GM12878 (cell line): ENCODE measurements around the gene PTPRJ. TPM values are rescaled to one million over a fixed set of nuclear protein-coding genes. Genes with fewer than 3 reads are reported as not detected.

Experiments used
- ATAC-seq: fragments of 200-7000 bp; cut with Tn5 transposase; 3 replicates; pipeline ENCODE4 v1.9.1; 2020; ENCODE audit warnings: mild to moderate bottlenecking, moderate library complexity
- BruUV-seq: library from RNA; stranded (reverse); fragments of 400-500 nt; replicated peaks from 2 replicates; lab custom pipeline; 2021; lab: Mats Ljungman, UMichigan
- CTCF ChIA-PET: fragments of 300-600 bp; sonication (Branson Sonifier 250); formaldehyde crosslinking; extraction: SDS; loops from one replicate; lab custom pipeline; 2021; ENCODE audit warnings: inconsistent platforms; lab: Yijun Ruan, JAX
- POLR2A ChIA-PET: fragments of 350-600 bp; formaldehyde crosslinking; extraction: SDS; loops from one replicate; lab custom pipeline; 2021; ENCODE audit warnings: inconsistent platforms; lab: Charles Lee
- RAD21 ChIA-PET: fragments of 300-600 bp; sonication (Branson Sonifier 250); formaldehyde crosslinking; loops from one replicate; lab custom pipeline; 2023; ENCODE audit warnings: antibody characterized with exemption; ENCODE audit not compliant: unreplicated experiment; lab: Charles Lee
- SMC1A ChIA-PET: fragments of 300-600 bp; sonication (Branson Sonifier 250); formaldehyde crosslinking; loops from one replicate; lab custom pipeline; 2023; ENCODE audit not compliant: unreplicated experiment, uncharacterized antibody; lab: Charles Lee
- DNase-seq: peaks from one replicate; pipeline ENCODE4 v3.0.0-alpha.2; 2011; ENCODE audit warnings: low read depth, low spot score
- FAIRE-seq: peaks from 3 replicates; lab custom pipeline; 2011; peaks lifted over from hg19 to GRCh38; lab: Jason Lieb, UNC
- H2AFZ ChIP-seq: 2 replicates; pipeline ENCODE4 v1.6.0; 2011; ENCODE audit warnings: low read depth, low read length, control low read depth; ENCODE audit not compliant: control insufficient read depth
- H3K27ac ChIP-seq: 2 replicates; pipeline ENCODE4 v1.5.1; 2011; ENCODE audit warnings: control low read depth; ENCODE audit not compliant: control insufficient read depth, insufficient read depth
- H3K27me3 ChIP-seq, 2 experiments: replicated peaks in 1 of 2; 2 replicates each; pipeline versions ENCODE4 v1.6.0 to v1.6.1; 2011; ENCODE audit warnings: low read length in 1 of 2; ENCODE audit not compliant: control insufficient read depth in 2 of 2, insufficient read depth in 2 of 2
- H3K36me3 ChIP-seq, 2 experiments: 2 replicates each; pipeline ENCODE4 v1.5.1; 2011; ENCODE audit warnings: low read length in 1 of 2; ENCODE audit not compliant: control insufficient read depth in 2 of 2, insufficient read depth in 2 of 2
- H3K4me1 ChIP-seq: 2 replicates; pipeline ENCODE4 v1.6.1; 2011; ENCODE audit warnings: mild to moderate bottlenecking, low read length, moderate library complexity, mixed read lengths; ENCODE audit not compliant: control insufficient read depth, insufficient read depth
- H3K4me2 ChIP-seq: 2 replicates; pipeline ENCODE4 v1.6.0; 2011; ENCODE audit warnings: control low read depth; ENCODE audit not compliant: control insufficient read depth, insufficient read depth
- H3K4me3 ChIP-seq: fragments of 200-600 bp; sonication (generic); 2 replicates; pipeline ENCODE4 v1.5.1; 2016
- H3K79me2 ChIP-seq: 2 replicates; pipeline ENCODE4 v1.6.0; 2011; ENCODE audit warnings: low read length; ENCODE audit not compliant: control insufficient read depth, insufficient read depth
- H3K9ac ChIP-seq: 2 replicates; pipeline ENCODE4 v1.8.0; 2011; ENCODE audit warnings: low read length, control low read depth, mixed read lengths; ENCODE audit not compliant: control insufficient read depth, insufficient read depth
- H3K9me3 ChIP-seq: replicated peaks from 3 replicates; pipeline ENCODE4 v1.5.1; 2011; ENCODE audit warnings: mild to moderate bottlenecking, low read length; ENCODE audit not compliant: control insufficient read depth, insufficient read depth
- H4K20me1 ChIP-seq: 2 replicates; pipeline ENCODE4 v1.6.0; 2011; ENCODE audit not compliant: control insufficient read depth, insufficient read depth
- BCL11A ChIP-seq: IDR thresholded peaks from 2 replicates; pipeline ENCODE4 v1.6.1; 2011; ENCODE audit warnings: low read depth, low read length
- BRCA1 ChIP-seq: IDR thresholded peaks from 2 replicates; pipeline ENCODE4 v1.6.1; 2011; ENCODE audit warnings: low read depth, low read length, improper control_type of control experiment
- ETV6 ChIP-seq, 2 experiments: fragments of 450-650 bp in 1 of 2; IDR thresholded peaks in 1 of 2; conservative IDR thresholded peaks in 1 of 2; 2 replicates each; pipeline ENCODE4 v1.6.1; 2014; ENCODE audit warnings: antibody characterized with exemption in 1 of 2, borderline replicate concordance in 1 of 2, low read depth in 1 of 2, mild to moderate bottlenecking in 1 of 2, moderate library complexity in 1 of 2
- FOXK2 ChIP-seq: fragments of 450-650 bp; IDR thresholded peaks from 2 replicates; pipeline ENCODE4 v1.6.1; 2017; ENCODE audit warnings: mild to moderate bottlenecking, moderate library complexity
- HCFC1 ChIP-seq: fragments of 150-350 bp; IDR thresholded peaks from 2 replicates; pipeline ENCODE4 v1.6.1; 2014; ENCODE audit warnings: low read length
- IRF3 ChIP-seq: fragments of 450-650 bp; IDR thresholded peaks from 2 replicates; pipeline ENCODE4 v1.6.1; 2014; ENCODE audit warnings: mild to moderate bottlenecking
- NFIC ChIP-seq: IDR thresholded peaks from 2 replicates; pipeline ENCODE4 v1.6.1; 2012; ENCODE audit warnings: low read depth, mild to moderate bottlenecking, inconsistent platforms, low read length, moderate library complexity
- NR2C2 ChIP-seq: IDR thresholded peaks from 2 replicates; pipeline ENCODE4 v1.6.1; 2011; ENCODE audit warnings: borderline replicate concordance, low read depth; ENCODE audit not compliant: control insufficient read depth, insufficient read length
- PAX8 ChIP-seq: fragments of 450-650 bp; IDR thresholded peaks from 2 replicates; pipeline ENCODE4 v1.6.1; 2017; ENCODE audit warnings: mild to moderate bottlenecking, moderate library complexity
- PKNOX1 ChIP-seq: fragments of 450-650 bp; IDR thresholded peaks from 2 replicates; pipeline ENCODE4 v1.6.1; 2016; ENCODE audit warnings: mild to moderate bottlenecking
- REST ChIP-seq: IDR thresholded peaks from 2 replicates; pipeline ENCODE4 v1.6.1; 2012; ENCODE audit warnings: mild to moderate bottlenecking, low read depth, low read length
- USF2 ChIP-seq: IDR thresholded peaks from 2 replicates; pipeline ENCODE4 v1.6.1; 2011; ENCODE audit warnings: low read depth, low read length, improper control_type of control experiment, borderline replicate concordance
- YBX1 ChIP-seq: fragments of 450-650 bp; IDR thresholded peaks from 2 replicates; pipeline ENCODE4 v1.6.1; 2016; ENCODE audit warnings: antibody characterized with exemption
- ZNF384 ChIP-seq: IDR thresholded peaks from 2 replicates; pipeline ENCODE4 v1.6.1; 2012; ENCODE audit warnings: low read depth, mild to moderate bottlenecking, low read length, improper control_type of control experiment, borderline replicate concordance
- WGBS: methylation state at CpG from one replicate; pipeline ENCODE4 v1.1.6; 2016; ENCODE audit warnings: low lambda C conversion rate; ENCODE audit not compliant: insufficient replicate concordance, insufficient coverage; ENCODE audit errors: missing lambda C conversion rate; 5-methylcytosine and 5-hydroxymethylcytosine counted together
- in situ Hi-C: fragments of 300-500 bp; cut with MboI; formaldehyde crosslinking; loops from 9 replicates; pipeline ENCODE4 v1.14.3; 2018; ENCODE audit warnings: mixed read lengths
- intact Hi-C: fragments of 100-400 bp; cut with micrococcal nuclease; formaldehyde crosslinking; loops from one replicate; pipeline ENCODE4 v1.14.2; 2022; ENCODE audit not compliant: unreplicated experiment
- polyA plus RNA-seq, 11 experiments: library from polyadenylated mRNA; depleted of rRNA in 4 of 11; unstranded in 6 of 11; stranded (reverse) in 5 of 11; fragments of >200 nt; fragmentation: Nextera tagmentation in 4 of 11; fragmentation: Illumina TruSeq in 1 of 11; extraction: Ambion mirVana in 4 of 11; extraction: Trizol in 1 of 11; gene quantifications; 1 replicate in 1 of 11; 2 replicates in 10 of 11; pipeline versions ENCODE4 v1.2.1 to v1.2.3, GENCODE V29; 2011 to 2016; ENCODE audit warnings: inconsistent platforms in 2 of 11, missing spikeins in 2 of 11, low read depth in 1 of 11
- total RNA-seq, 4 experiments: library from RNA; depleted of rRNA in 3 of 4; stranded (reverse); fragments of >200 nt in 3 of 4; fragmentation: Illumina TruSeq in 1 of 4; extraction: Trizol in 1 of 4; gene quantifications; 2 replicates each; pipeline versions ENCODE4 v1.2.1 to v1.2.3, GENCODE V29; 2013 to 2021

Gene PTPRJ
- total and polyA plus RNA-seq, 10 of the 15 experiments (the other 5 are each of a cell fraction or from before 2014, with no cell fraction given), result 0.22 to 22.4 (median 7.4) TPM

- intact Hi-C loops (loop anchor here (5.0 kb wide), 1 partner anchor 51 kb away; no protein-coding TSS in a partner anchor), in situ Hi-C loops (no loop called here)
- 38% methylated on average over 4 of the region's 4 CpGs for WGBS
- Histone ChIP-seq H3K4me3 (no peak overlapping the region), H3K4me1 (peaks cover 43% of the 10 kb centered on the region), H4K20me1 (no peaks in the 10 kb centered on the region), H3K27me3 (no peaks in the 10 kb centered on the region), H2AFZ (no peak overlapping the region), H3K36me3 (peaks cover 0 to 2% of the 10 kb centered on the region in 2 experiments; a peak in 1 of 4 replicates), H3K9me3 (no peaks in the 10 kb centered on the region), H3K9ac (no peak overlapping the region), H3K79me2 (peaks cover 8% of the 10 kb centered on the region), H3K27ac (no peak overlapping the region), H3K4me2 (no peak overlapping the region)
- POLR2A ChIA-PET, result no interaction called here
- RAD21 ChIA-PET, result no interaction called here
- CTCF ChIA-PET, result interaction anchor here (1.1 kb wide), 1 partner anchor 10 kb away, joined by 3 read pairs; no protein-coding TSS in a partner anchor
- BruUV-seq, result no TSS peak
- FAIRE-seq, result no peak
- SMC1A ChIA-PET, result interaction anchor here (1.2 kb wide), 1 partner anchor 72 kb away, joined by 4 read pairs; no protein-coding TSS in a partner anchor
- no peak for ATAC-seq
- TF ChIP-seq BRCA1 (no peak), PAX8 (no peak), NFIC (no peak), HCFC1 (no peak), IRF3 (no peak), YBX1 (no peak), FOXK2 (no peak), REST (no peak), USF2 (no peak), ZNF384 (no peak), NR2C2 (no peak), BCL11A (no peak), ETV6 (conservative IDR thresholded peaks at IDR 0.05 in 1 of 2, IDR thresholded peaks at IDR 0.05 in 1 of 2; ENCODE audit: borderline replicate concordance in 1 of 2, low read depth in 1 of 2) (no peak), PKNOX1 (no peak)
- no peak for DNase-seq
These were observed 56.1 kb downstream of the PTPRJ start for GRCh38 chr11:48036466-48036865.
